ENCODE measurements around the gene CCDC59.

Gene CCDC59

DNA sequence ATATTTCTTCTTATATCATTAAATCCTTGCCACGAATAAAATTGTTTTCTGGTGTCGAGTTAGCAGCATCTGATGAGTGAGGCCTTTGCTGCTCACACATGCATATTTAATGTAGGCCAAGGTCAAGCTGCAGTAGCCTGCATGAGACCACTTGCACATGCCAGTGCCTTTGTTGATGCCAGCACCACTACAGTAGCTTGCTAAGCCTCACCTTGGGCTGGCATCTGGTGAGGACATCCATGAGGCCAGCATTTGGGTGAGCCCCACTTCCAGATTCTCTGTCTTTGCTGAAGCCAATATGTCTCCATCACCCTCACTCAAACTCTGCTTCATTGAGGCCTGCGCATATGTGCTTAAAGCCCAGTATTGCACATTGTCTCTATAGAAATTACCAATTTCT lies 8.0 kb downstream of the CCDC59 start:
- Histone ChIP-seq H3K27ac (no peak overlapping the region), H3K36me3 (peaks cover 51% of the 10 kb centered on the region), H3K9me3 (no peaks in the 10 kb centered on the region), H3K4me3 (ENCODE audit: low read depth in 1 of 2, low read length in 1 of 2) (no peak overlapping the region), H3K27me3 (no peaks in the 10 kb centered on the region), H3K4me1 (ENCODE audit: control insufficient read depth in 1 of 2, insufficient read depth in 1 of 2, low read depth in 1 of 2, low read length in 1 of 2) (no peaks in the 10 kb centered on the region)
- TF ChIP-seq, protein P1, sequence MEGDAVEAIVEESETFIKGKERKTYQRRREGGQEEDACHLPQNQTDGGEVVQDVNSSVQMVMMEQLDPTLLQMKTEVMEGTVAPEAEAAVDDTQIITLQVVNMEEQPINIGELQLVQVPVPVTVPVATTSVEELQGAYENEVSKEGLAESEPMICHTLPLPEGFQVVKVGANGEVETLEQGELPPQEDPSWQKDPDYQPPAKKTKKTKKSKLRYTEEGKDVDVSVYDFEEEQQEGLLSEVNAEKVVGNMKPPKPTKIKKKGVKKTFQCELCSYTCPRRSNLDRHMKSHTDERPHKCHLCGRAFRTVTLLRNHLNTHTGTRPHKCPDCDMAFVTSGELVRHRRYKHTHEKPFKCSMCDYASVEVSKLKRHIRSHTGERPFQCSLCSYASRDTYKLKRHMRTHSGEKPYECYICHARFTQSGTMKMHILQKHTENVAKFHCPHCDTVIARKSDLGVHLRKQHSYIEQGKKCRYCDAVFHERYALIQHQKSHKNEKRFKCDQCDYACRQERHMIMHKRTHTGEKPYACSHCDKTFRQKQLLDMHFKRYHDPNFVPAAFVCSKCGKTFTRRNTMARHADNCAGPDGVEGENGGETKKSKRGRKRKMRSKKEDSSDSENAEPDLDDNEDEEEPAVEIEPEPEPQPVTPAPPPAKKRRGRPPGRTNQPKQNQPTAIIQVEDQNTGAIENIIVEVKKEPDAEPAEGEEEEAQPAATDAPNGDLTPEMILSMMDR (IDR thresholded peaks at IDR 0.05) = no peak

DNA sequence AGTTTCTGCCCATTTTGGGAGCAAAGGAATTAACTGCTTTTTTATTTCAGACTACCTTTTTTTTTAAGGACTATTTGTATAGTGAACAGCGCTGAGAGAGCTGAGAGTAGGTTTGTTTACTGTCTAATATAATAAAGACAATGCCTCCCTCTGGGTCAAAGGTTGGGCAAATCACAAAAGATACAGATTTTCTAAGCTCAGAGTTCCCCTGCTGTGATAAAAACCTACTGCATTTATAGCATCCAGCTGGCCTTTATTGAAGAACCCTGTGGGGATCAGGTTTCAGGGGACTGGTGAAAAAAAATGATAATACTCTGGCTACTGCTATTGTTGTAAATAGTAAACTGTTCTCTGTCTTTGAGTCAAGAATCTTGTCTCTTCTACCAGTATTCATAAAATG lies 28.7 kb downstream of the CCDC59 start:
- Histone ChIP-seq H3K4me1 (ENCODE audit: control insufficient read depth in 1 of 2, insufficient read depth in 1 of 2, low read depth in 1 of 2, low read length in 1 of 2) (peaks cover 2 to 6% of the 10 kb centered on the region in 2 experiments), H3K27me3 (peaks cover 37% of the 10 kb centered on the region), H3K4me3 (ENCODE audit: low read depth in 1 of 2, low read length in 1 of 2) (no peak overlapping the region), H3K9me3 (no peaks in the 10 kb centered on the region), H3K27ac (no peak overlapping the region), H3K36me3 (no peaks in the 10 kb centered on the region)
- TF ChIP-seq, protein P1 (IDR thresholded peaks at IDR 0.05) = no peak

DNA sequence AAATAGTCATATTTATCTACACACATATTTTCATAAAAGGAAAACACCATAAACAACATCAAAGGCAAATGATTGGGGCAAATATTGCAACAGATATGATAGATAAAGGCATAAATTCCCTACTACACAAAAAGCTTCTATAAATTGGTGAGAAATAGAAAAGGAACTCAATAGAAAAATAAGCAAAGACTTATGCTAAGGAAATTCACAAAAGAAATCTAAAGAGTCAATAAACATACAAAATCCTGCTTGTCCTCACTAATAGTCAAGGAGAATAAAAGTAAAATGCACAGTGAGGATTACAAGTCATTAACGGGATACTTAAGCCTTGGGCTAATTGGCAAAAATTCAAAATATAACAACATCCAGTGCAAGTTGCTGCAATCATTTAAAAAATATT lies 30.3 kb downstream of the CCDC59 start:
- Histone ChIP-seq H3K27me3 (peaks cover 37% of the 10 kb centered on the region), H3K27ac (no peak overlapping the region), H3K4me3 (ENCODE audit: low read depth in 1 of 2, low read length in 1 of 2) (no peak overlapping the region), H3K36me3 (no peaks in the 10 kb centered on the region), H3K4me1 (ENCODE audit: control insufficient read depth in 1 of 2, insufficient read depth in 1 of 2, low read depth in 1 of 2, low read length in 1 of 2) (no peaks in the 10 kb centered on the region), H3K9me3 (no peaks in the 10 kb centered on the region)
- TF ChIP-seq, protein P1 (IDR thresholded peaks at IDR 0.05) = no peak

DNA sequence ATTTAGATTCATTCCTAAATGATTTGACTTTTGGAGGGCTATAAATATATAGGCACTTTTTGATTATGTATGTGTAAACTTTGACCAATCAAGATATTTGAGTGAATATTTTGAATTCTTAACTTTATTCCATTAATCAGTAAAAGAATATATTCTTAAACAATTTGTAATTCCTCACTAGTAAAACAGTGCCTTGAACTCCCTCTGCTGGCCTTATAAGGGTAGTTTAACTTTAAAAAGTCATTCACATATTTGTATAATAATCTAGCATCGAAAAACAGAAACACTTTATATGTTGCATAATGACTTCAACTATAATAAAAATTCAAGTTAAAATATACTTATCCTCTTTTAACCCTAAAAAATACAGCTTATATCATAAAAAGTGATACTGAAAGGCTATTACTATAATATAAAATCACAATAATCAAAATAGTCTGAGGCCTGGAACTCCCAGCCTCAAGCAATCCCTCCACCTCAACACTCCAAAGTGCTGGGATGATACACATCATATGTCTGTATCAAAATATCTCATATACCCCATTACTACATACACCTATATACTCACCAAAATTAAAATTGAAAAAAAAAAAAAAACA lies 31.2 kb downstream of the CCDC59 start:
- no peaks in the 10 kb centered on the region for H3K4me1 ChIP-seq (ENCODE audit: control insufficient read depth in 1 of 2, insufficient read depth in 1 of 2, low read depth in 1 of 2, low read length in 1 of 2)
- H3K27ac ChIP-seq = no peak overlapping the region
- TF ChIP-seq, protein P1 (IDR thresholded peaks at IDR 0.05) = no peak
- no peak overlapping the region for H3K4me3 ChIP-seq (ENCODE audit: low read depth in 1 of 2, low read length in 1 of 2)
- no peaks in the 10 kb centered on the region for H3K36me3 ChIP-seq
- H3K27me3 ChIP-seq = peaks cover 36% of the 10 kb centered on the region
- H3K9me3 ChIP-seq = no peaks in the 10 kb centered on the region

DNA sequence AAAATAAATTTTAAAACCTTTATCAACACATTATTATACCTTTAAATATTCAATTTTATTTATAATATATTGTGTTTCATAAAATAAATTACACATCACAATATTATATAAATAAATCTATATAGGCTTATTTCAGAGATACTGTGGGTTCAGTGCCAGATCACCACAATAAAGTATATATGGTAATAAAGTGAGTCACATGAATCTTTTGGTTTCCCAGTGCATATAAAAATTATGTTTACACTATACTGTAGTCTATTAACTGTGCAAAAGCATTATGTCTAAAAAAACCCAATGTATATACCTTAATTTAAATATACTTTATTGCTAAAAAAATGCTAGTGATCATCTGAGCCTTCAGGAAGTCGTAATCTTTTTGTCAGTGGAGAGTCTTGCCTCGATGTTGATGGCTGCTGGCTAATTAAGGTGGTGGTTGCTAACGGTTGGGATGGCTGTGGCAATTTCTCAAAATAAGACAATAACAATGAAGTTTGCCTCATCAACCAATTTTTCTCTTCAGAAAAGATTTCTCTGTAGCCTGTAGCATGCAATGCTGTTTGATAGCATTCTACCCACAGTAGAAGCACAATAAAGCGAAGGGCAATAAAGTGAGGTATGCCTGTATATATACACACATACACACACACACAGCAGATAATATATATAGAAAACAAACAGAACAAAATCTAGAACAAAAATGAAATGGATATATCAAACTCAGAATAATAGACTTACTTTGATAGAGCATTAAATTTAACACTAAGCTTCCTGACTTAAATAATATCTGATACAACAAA lies 32.4 kb downstream of the CCDC59 start:
- Histone ChIP-seq H3K27ac (no peak overlapping the region), H3K4me3 (ENCODE audit: low read depth in 1 of 2, low read length in 1 of 2) (no peak overlapping the region), H3K27me3 (peaks cover 25% of the 10 kb centered on the region), H3K9me3 (no peaks in the 10 kb centered on the region), H3K36me3 (no peaks in the 10 kb centered on the region), H3K4me1 (ENCODE audit: control insufficient read depth in 1 of 2, insufficient read depth in 1 of 2, low read depth in 1 of 2, low read length in 1 of 2) (no peaks in the 10 kb centered on the region)
- TF ChIP-seq, protein P1 (IDR thresholded peaks at IDR 0.05) = no peak
